SJCRH30 (cell line): ENCODE measurements around the gene TRIB2. TPM values are rescaled to one million over a fixed set of nuclear protein-coding genes. Genes with fewer than 3 reads are reported as not detected.
A peak's percentile ranks its signal among the peaks of the same experiment; 100 is the strongest.

Experiments
- DNase-seq, 2 experiments: peaks; one replicate each; pipeline ENCODE4 v3.0.0-alpha.2; 2015 to 2020
- H3K27ac ChIP-seq: fragments of 250-450 bp; sonication (Bioruptor Pico); 2 replicates; pipeline ENCODE4 v1.5.1; 2020; ENCODE audit warnings: mild to moderate bottlenecking, moderate library complexity
- H3K27me3 ChIP-seq: fragments of 250-450 bp; sonication (Bioruptor Pico); 2 replicates; pipeline ENCODE4 v1.5.1; 2020; ENCODE audit warnings: mild to moderate bottlenecking, moderate library complexity
- H3K36me3 ChIP-seq: fragments of 250-450 bp; sonication (Bioruptor Pico); 2 replicates; pipeline ENCODE4 v1.5.1; 2020; ENCODE audit warnings: mild to moderate bottlenecking, moderate library complexity
- H3K4me1 ChIP-seq: fragments of 250-450 bp; sonication (Bioruptor Pico); 2 replicates; pipeline ENCODE4 v1.5.1; 2020; ENCODE audit warnings: mild to moderate bottlenecking, moderate library complexity
- H3K4me3 ChIP-seq: fragments of 250-450 bp; sonication (Bioruptor Pico); 2 replicates; pipeline ENCODE4 v1.5.1; 2020; ENCODE audit warnings: mild to moderate bottlenecking, moderate library complexity
- H3K9me3 ChIP-seq: fragments of 250-450 bp; sonication (Bioruptor Pico); replicated peaks from 2 replicates; pipeline ENCODE4 v1.5.1; 2020; ENCODE audit warnings: mild to moderate bottlenecking, moderate library complexity
- total RNA-seq: library from RNA; depleted of rRNA; stranded (reverse); fragments of >200 nt; shearing (Covaris generic); gene quantifications from 2 replicates; pipeline ENCODE4 v1.2.3, GENCODE V29; 2014

Gene TRIB2
- total RNA-seq, 1 experiment from 2014 or later: 63.7 TPM

DNA sequence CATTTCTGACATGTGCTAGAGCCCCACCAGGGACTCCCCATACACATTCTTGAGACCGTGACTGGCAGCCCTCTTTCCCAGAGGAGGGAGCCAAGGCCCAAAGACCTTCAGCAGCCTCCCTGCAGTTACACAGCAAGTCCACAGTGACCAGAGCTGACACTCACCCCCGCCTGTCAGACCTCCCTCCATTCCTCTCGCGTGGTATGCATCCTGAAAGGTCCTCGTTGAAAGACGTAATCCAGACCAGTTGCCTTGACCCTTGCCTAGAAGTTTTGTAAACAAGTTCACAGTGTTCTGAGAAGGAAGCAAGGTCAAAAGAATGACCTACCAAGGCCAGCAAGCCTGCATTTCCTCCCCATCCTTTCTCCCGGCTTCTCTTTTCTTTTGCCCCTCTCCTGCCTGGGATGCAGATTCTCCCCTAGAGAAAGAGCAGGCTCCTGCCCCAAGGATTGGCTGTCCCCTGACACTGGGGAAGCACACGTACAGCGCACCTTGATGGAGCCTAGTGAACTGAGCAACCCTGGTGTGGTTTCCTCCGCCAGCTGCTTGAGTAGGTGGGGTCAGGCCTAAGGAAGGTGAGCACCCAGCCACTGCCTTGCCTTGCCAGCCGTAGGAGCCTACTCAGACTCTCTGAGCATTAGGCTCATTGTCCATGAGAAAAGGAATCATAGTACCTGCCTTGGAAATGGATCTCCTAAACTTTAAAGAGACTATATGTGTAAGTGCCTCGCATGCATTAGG is 18.3 kb downstream of the TRIB2 start:
- Histone ChIP-seq H3K36me3 (peaks cover 80% of the 10 kb centered on the region), H3K27ac (no peak overlapping the region)
- DNase-seq: no peak

GRCh38 chr2:12737297-12737696 is 20.6 kb downstream of the TRIB2 start:
- Histone ChIP-seq H3K27me3 (no peaks in the 10 kb centered on the region), H3K36me3 (peaks cover 83% of the 10 kb centered on the region), H3K9me3 (no peaks in the 10 kb centered on the region), H3K4me3 (no peak overlapping the region), H3K27ac (no peak overlapping the region), H3K4me1 (no peaks in the 10 kb centered on the region)
- DNase-seq: no peak

More for the DNA sequence above, 18.3 kb downstream of the TRIB2 start:
- no peaks in the 10 kb centered on the region for H3K4me1 ChIP-seq
- no peak overlapping the region for H3K4me3 ChIP-seq
- no peaks in the 10 kb centered on the region for H3K9me3 ChIP-seq
- H3K27me3 ChIP-seq: no peaks in the 10 kb centered on the region

DNA sequence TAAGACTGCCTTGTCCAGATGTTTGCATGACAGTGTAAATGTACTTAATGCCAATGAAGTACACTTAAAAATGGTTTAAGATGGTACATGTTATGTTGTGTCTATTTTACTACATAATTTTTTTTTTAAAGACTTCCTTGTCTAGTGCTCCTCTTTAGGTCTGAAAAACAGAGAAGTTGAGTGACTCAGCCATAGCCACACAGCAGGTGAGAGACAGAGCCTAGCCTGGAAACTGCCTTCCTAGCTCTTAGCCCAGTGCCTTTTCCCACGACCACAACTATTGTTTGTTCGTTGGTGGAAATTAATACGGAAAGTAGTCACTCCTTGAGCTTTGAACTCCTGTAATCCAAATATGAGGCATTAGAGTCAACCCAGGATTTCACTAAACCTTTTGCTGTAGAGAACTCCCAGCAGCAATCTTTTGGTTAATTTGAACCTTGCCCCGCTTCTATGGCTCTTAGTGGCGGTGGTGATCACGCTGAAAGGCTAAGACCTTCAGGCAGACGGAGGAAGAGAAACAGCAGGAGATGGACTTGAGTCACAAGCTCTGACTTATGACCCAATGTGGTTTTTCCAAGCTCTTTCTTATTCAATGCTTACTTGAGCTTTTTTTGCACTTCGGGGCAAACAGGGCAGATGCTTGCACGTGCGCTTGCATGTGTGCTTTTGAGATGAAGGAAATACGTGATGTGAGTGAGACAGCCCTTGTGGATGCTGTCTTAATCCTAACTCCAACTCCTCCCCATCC is 21.2 kb downstream of the TRIB2 start:
- H3K4me1 ChIP-seq: no peaks in the 10 kb centered on the region
- no peaks in the 10 kb centered on the region for H3K9me3 ChIP-seq
- H3K27ac ChIP-seq: no peak overlapping the region
- no peak overlapping the region for H3K4me3 ChIP-seq
- H3K36me3 ChIP-seq: peaks cover 86% of the 10 kb centered on the region
- no peaks in the 10 kb centered on the region for H3K27me3 ChIP-seq
- no peak for DNase-seq

GRCh38 chr2:12739721-12740254 is 23.1 kb downstream of the TRIB2 start:
- no peak overlapping the region for H3K4me3 ChIP-seq
- peaks cover 76% of the 10 kb centered on the region for H3K36me3 ChIP-seq
- no peaks in the 10 kb centered on the region for H3K4me1 ChIP-seq
- DNase-seq: no peak
- H3K9me3 ChIP-seq: no peaks in the 10 kb centered on the region
- no peaks in the 10 kb centered on the region for H3K27me3 ChIP-seq
- no peak overlapping the region for H3K27ac ChIP-seq

DNA sequence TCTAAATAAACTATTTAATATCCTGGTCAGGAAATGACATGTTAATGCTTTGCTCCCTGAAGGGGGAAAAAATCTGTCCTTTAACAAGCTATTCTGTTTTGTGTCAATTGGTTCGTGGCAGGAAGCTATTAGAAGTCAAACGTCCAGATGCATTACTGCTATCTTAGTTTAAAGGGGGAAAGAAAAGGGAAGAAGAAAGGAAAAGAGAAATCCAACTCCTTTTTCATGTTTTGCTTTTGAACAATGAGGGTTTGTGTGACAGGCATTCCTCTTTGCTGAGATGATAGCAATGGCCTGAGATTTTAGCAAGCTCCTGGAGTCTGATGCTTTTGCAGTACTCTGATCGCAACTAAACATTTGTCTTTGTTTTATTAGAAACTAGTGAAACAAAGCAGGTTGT is 24.6 kb downstream of the TRIB2 start:
- Histone ChIP-seq H3K27ac (no peak overlapping the region), H3K27me3 (no peaks in the 10 kb centered on the region), H3K9me3 (no peaks in the 10 kb centered on the region), H3K36me3 (peaks cover 64% of the 10 kb centered on the region), H3K4me1 (no peaks in the 10 kb centered on the region), H3K4me3 (no peak overlapping the region)
- DNase-seq: no peak

DNA sequence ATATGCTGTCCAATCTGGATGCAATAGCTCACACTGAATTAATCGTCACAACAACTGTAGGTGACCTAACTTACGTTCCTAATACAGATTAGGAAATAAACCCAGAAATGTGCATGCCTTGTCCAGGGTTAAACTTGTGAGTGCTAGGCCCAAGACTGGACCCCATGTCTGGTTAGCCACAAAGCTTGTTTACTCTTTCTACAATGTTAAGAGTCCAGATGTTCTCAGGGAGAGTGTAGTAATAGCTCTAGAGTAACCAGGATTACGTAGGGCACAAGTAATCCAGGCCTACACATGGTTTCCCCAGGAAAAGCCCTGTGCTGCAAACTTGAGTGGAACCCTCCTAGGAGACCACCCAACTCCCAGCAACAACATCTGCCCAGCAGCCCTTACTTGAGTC is 26.2 kb downstream of the TRIB2 start:
- no peak for DNase-seq
- Histone ChIP-seq H3K9me3 (0 out of 2 replicates have a peak, but pooled peaks cover 2% of the 10 kb centered on the region), H3K4me1 (no peaks in the 10 kb centered on the region), H3K27me3 (no peaks in the 10 kb centered on the region), H3K36me3 (peaks cover 54% of the 10 kb centered on the region), H3K27ac (no peak overlapping the region), H3K4me3 (no peak overlapping the region)

DNA sequence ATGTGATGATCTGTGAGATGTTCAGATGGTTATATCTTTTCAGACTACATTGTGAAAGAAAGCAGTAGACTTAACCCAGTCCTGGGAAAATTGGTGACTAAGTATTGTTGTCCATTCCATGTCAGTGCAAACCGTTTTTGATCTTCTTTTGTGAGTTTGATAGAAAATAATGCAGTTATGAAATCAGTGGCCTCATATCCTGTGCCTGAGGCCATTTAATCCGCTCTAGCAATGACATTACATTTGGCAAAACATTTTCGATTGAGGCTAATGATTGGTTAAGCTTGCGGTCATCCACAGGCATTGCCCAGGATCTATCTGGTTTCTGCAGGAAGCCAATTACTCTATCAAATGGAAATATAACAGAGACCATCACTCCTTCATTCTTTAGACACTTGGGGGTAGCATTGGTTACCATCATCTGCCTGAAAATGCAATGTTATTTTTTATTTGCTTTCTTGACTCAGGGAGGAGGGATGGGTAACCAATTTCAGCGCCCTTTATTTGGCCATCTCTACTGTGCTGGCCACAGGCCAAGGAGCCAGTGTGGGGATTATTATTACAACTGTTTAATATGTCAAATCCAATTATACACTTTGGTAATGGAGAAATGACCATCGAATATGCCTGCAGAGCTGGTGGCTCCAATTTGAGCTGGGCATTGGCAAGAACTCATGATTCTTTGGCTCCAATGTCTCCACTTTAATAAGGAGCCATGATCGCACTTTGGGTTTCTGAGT is 33.6 kb downstream of the TRIB2 start:
- Histone ChIP-seq H3K27me3 (no peaks in the 10 kb centered on the region), H3K4me3 (no peak overlapping the region), H3K36me3 (no peaks in the 10 kb centered on the region), H3K27ac (no peak overlapping the region; the same call in 1 of the 2 replicates), H3K4me1 (peaks cover 8% of the 10 kb centered on the region; the same call in 1 of the 2 replicates), H3K9me3 (0 out of 2 replicates have a peak, but pooled peaks cover 3% of the 10 kb centered on the region)
- DNase-seq: peak; percentile 54 to 59

GRCh38 chr2:12754643-12755042 is 37.9 kb downstream of the TRIB2 start:
- DNase-seq: no peak
- Histone ChIP-seq H3K27ac (no peak overlapping the region), H3K36me3 (no peaks in the 10 kb centered on the region), H3K9me3 (0 out of 2 replicates have a peak, but pooled peaks cover 3% of the 10 kb centered on the region), H3K4me3 (no peak overlapping the region), H3K27me3 (no peaks in the 10 kb centered on the region), H3K4me1 (peaks cover 17% of the 10 kb centered on the region; the same call in 1 of the 2 replicates)

- Histone ChIP-seq H3K4me3 (no peak overlapping the region), H3K27me3 (no peaks in the 10 kb centered on the region), H3K9me3 (0 out of 2 replicates have a peak, but pooled peaks cover 3% of the 10 kb centered on the region), H3K4me1 (peaks cover 14% of the 10 kb centered on the region; the same call in 1 of the 2 replicates), H3K27ac (no peak overlapping the region), H3K36me3 (no peaks in the 10 kb centered on the region)
- DNase-seq: no peak
Observed at GRCh38 chr2:12755384-12755783, 38.6 kb downstream of the TRIB2 start.

GRCh38 chr2:12759248-12759647 is 42.5 kb downstream of the TRIB2 start:
- Histone ChIP-seq H3K27ac (peak overlapping the region; percentile 41; the same call in 1 of the 2 replicates), H3K27me3 (no peaks in the 10 kb centered on the region), H3K4me1 (peaks cover 9% of the 10 kb centered on the region; the same call in 1 of the 2 replicates), H3K36me3 (no peaks in the 10 kb centered on the region), H3K9me3 (0 out of 2 replicates have a peak, but pooled peaks cover 3% of the 10 kb centered on the region), H3K4me3 (no peak overlapping the region)
- DNase-seq: peak; percentile 29 to 38

DNA sequence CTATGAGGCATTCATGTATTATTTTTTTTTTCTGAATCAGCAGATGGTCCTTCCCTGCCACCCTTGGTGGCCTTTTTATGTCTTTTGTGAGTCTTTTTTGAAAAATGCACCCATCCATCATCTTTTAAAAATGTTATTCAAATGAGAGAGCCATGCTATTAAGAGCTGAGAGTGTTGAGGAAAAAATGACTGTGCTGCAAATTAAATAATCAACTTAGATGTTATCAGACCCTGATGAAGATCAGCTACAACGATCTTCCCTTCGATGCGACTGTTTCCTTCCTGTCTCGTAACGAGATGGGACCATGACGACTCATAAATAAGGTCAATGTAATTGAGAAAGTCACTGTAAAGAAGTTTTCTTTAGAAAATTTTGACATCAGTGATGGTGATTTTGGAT is 44.4 kb downstream of the TRIB2 start:
- Histone ChIP-seq H3K27me3 (no peaks in the 10 kb centered on the region), H3K27ac (no peak overlapping the region), H3K4me1 (peaks cover 9% of the 10 kb centered on the region; the same call in 1 of the 2 replicates), H3K4me3 (no peak overlapping the region), H3K36me3 (no peaks in the 10 kb centered on the region), H3K9me3 (0 out of 2 replicates have a peak, but pooled peaks cover 8% of the 10 kb centered on the region)
- no peak for DNase-seq

DNA sequence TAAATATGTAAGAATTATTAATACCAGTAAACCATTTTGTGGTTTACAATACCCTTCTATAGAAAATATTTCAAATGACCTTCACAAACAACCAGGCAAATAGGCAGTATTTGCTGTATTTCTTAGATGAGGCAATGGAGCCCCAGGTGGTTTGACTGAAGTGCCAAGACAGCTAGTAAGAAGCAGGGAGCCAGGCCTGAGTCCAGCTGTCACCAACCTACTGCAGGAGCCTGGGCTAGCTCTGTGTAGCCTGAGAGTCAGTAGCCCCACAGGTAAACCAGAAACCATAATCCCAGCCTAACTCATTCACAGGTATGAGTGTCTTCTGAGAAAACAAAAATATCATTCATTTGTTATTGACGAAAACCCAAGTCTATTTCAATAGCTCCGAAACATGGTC is 45.6 kb downstream of the TRIB2 start:
- no peak overlapping the region for H3K27ac ChIP-seq
- H3K27me3 ChIP-seq: no peaks in the 10 kb centered on the region
- no peaks in the 10 kb centered on the region for H3K36me3 ChIP-seq
- H3K4me1 ChIP-seq: peaks cover 9% of the 10 kb centered on the region; the same call in 1 of the 2 replicates
- DNase-seq: no peak
- H3K4me3 ChIP-seq: no peak overlapping the region
- H3K9me3 ChIP-seq: 0 out of 2 replicates have a peak, but pooled peaks cover 8% of the 10 kb centered on the region

DNA sequence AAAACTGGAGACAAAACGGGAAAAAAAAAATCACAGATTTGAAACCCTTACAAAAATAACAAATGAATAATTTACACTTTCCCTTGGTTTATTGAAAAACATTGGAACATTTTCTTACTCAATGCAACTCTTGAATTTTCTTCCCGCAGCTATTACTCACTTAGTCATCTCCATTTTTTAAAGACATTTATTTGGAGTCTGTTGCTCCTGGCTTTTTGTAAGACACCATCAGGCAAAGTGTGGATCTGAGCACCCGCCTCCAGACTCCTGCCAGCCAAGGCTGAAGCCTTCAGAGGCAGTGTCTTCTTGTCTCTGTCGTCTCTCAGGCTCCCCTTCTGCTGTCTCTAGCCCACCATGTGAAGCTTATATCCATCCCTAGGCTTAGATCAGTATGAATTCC is 46.2 kb downstream of the TRIB2 start:
- no peak for DNase-seq
- Histone ChIP-seq H3K27ac (no peak overlapping the region), H3K36me3 (no peaks in the 10 kb centered on the region), H3K27me3 (no peaks in the 10 kb centered on the region), H3K4me3 (no peak overlapping the region), H3K4me1 (peaks cover 9% of the 10 kb centered on the region; the same call in 1 of the 2 replicates), H3K9me3 (0 out of 2 replicates have a peak, but pooled peaks cover 8% of the 10 kb centered on the region)

- no peak for DNase-seq
- Histone ChIP-seq H3K27ac (no peak overlapping the region), H3K9me3 (0 out of 2 replicates have a peak, but pooled peaks cover 8% of the 10 kb centered on the region), H3K4me3 (no peak overlapping the region), H3K4me1 (peaks cover 9% of the 10 kb centered on the region; the same call in 1 of the 2 replicates), H3K27me3 (no peaks in the 10 kb centered on the region), H3K36me3 (no peaks in the 10 kb centered on the region)
Observed at GRCh38 chr2:12763486-12763885, 46.8 kb downstream of the TRIB2 start.
